Measurements from ENCODE around the gene LOC101059915.

Gene LOC101059915

DNA sequence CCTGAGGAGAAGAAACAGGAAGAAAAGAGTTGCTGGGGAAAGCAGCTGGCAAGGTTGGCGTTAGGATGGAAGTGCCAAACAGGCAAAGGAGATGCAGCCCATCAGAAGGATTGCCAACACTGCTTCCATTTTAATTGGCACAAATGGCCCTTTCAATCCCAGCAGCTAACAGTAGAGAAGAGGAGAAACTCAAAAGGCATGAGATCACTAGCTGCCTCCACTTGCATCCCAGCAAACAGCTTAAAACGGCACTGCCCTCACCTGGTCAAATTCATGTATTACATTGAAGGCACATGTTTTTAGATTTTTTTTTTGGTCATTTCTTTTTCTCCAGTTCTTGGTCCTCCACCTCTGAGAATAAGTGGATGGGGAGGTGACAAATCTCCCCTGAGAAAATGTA is 14.9 kb upstream of the LOC101059915 start:
- H3K4me1 ChIP-seq (ENCODE audit: control insufficient read depth, low read length): no peaks in the 10 kb centered on the region
- H4K20me1 ChIP-seq (ENCODE audit: control insufficient read depth, insufficient read depth, low read depth, low read length): no peaks in the 10 kb centered on the region
- no peak overlapping the region for H3K4me2 ChIP-seq (ENCODE audit: low read length)
- H3F3A ChIP-seq (ENCODE audit: control insufficient read depth, insufficient read depth): no peaks in the 10 kb centered on the region
- no peaks in the 10 kb centered on the region for H3K79me2 ChIP-seq (ENCODE audit: control insufficient read depth, low read length)
- H3K9me3 ChIP-seq (ENCODE audit: control insufficient read depth, insufficient read depth, low read length): no peaks in the 10 kb centered on the region
- no peaks in the 10 kb centered on the region for H3K9me2 ChIP-seq (replicated peaks; ENCODE audit: control insufficient read depth, low read length)
- no peak overlapping the region for H3K4me3 ChIP-seq (ENCODE audit: low read length)
- no peaks in the 10 kb centered on the region for H3K27me3 ChIP-seq (ENCODE audit: control insufficient read depth, low read length)
- no peak overlapping the region for H3K27ac ChIP-seq (ENCODE audit: low read depth, low read length)
- no peaks in the 10 kb centered on the region for H3K36me3 ChIP-seq (ENCODE audit: control insufficient read depth, low read length)
- TF ChIP-seq CTCF (IDR thresholded peaks at IDR 0.05; ENCODE audit: low read depth, low read length, poor library complexity, severe bottlenecking) (peak; percentile 59), EZH2phosphoT487 (IDR thresholded peaks at IDR 0.05; ENCODE audit: borderline replicate concordance, low read length) (no peak)

DNA sequence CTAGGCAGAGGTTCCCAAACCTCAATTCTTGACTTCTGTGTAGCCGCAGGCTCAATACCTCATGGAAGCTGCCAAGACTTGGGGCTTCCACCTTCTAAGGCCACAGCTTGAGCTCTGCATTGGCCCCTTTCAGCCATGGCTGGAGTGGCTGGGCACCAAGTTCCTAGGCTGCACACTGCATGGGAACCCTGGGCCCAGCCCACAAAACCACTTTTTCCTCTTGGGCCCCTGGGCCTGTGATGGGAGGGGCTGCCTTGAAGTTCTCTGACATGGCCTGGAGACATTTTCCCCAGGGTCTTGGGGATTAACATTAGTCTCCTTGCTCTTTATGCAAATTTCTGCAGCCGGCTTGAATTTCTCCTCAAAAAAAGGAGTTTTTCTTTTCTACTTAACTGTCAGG is 14.0 kb upstream of the LOC101059915 start:
- Histone ChIP-seq H3K4me2 (ENCODE audit: low read length) (no peak overlapping the region), H3K79me2 (ENCODE audit: control insufficient read depth, low read length) (no peaks in the 10 kb centered on the region)
- TF ChIP-seq EZH2phosphoT487 (IDR thresholded peaks at IDR 0.05; ENCODE audit: borderline replicate concordance, low read length): no peak
- no peak for TF ChIP-seq CTCF (IDR thresholded peaks at IDR 0.05; ENCODE audit: low read depth, low read length, poor library complexity, severe bottlenecking)

DNA sequence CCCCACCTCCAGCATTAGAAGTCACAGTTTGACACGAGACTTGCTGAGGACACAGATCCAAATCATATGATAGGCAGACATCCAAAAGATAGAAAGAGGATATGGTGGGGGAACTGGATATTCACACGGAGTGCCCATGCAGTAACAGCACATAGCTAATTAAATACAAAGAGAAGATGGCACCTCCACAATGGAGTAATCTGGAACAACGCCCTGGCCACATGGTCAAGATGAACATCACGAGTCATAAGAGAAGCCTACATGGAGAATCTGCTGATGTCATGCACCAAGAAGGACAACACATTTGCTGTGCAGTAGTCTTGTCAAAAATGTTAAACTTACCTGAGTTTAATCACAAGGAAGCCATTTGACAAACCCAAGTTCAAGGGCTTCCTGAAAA is 10.1 kb upstream of the LOC101059915 start:
- no peaks in the 10 kb centered on the region for H3K79me2 ChIP-seq (ENCODE audit: control insufficient read depth, low read length)
- H3K9me2 ChIP-seq (replicated peaks; ENCODE audit: control insufficient read depth, low read length): no peaks in the 10 kb centered on the region
- H4K20me1 ChIP-seq (ENCODE audit: control insufficient read depth, insufficient read depth, low read depth, low read length): no peaks in the 10 kb centered on the region
- no peaks in the 10 kb centered on the region for H3K4me1 ChIP-seq (ENCODE audit: control insufficient read depth, low read length)
- TF ChIP-seq CTCF (IDR thresholded peaks at IDR 0.05; ENCODE audit: low read depth, low read length, poor library complexity, severe bottlenecking) (no peak), EZH2phosphoT487 (IDR thresholded peaks at IDR 0.05; ENCODE audit: borderline replicate concordance, low read length) (no peak)
- H3F3A ChIP-seq (ENCODE audit: control insufficient read depth, insufficient read depth): no peaks in the 10 kb centered on the region
- H3K36me3 ChIP-seq (ENCODE audit: control insufficient read depth, low read length): no peaks in the 10 kb centered on the region
- no peak overlapping the region for H3K27ac ChIP-seq (ENCODE audit: low read depth, low read length)
- no peak overlapping the region for H3K4me2 ChIP-seq (ENCODE audit: low read length)
- no peak overlapping the region for H3K4me3 ChIP-seq (ENCODE audit: low read length)
- H3K27me3 ChIP-seq (ENCODE audit: control insufficient read depth, low read length): no peaks in the 10 kb centered on the region
- H3K9me3 ChIP-seq (ENCODE audit: control insufficient read depth, insufficient read depth, low read length): no peaks in the 10 kb centered on the region

More for the DNA sequence above, 14.0 kb upstream of the LOC101059915 start:
- no peaks in the 10 kb centered on the region for H3K9me2 ChIP-seq (replicated peaks; ENCODE audit: control insufficient read depth, low read length)
- H3K9me3 ChIP-seq (ENCODE audit: control insufficient read depth, insufficient read depth, low read length): no peaks in the 10 kb centered on the region
- no peaks in the 10 kb centered on the region for H3K4me1 ChIP-seq (ENCODE audit: control insufficient read depth, low read length)
- no peak overlapping the region for H3K4me3 ChIP-seq (ENCODE audit: low read length)
- no peak overlapping the region for H3K27ac ChIP-seq (ENCODE audit: low read depth, low read length)
- H3K27me3 ChIP-seq (ENCODE audit: control insufficient read depth, low read length): no peaks in the 10 kb centered on the region
- no peaks in the 10 kb centered on the region for H3F3A ChIP-seq (ENCODE audit: control insufficient read depth, insufficient read depth)
- no peaks in the 10 kb centered on the region for H4K20me1 ChIP-seq (ENCODE audit: control insufficient read depth, insufficient read depth, low read depth, low read length)
- no peaks in the 10 kb centered on the region for H3K36me3 ChIP-seq (ENCODE audit: control insufficient read depth, low read length)

- Histone ChIP-seq H3K9me2 (replicated peaks; ENCODE audit: control insufficient read depth, low read length) (no peaks in the 10 kb centered on the region), H3K79me2 (ENCODE audit: control insufficient read depth, low read length) (no peaks in the 10 kb centered on the region), H3F3A (ENCODE audit: control insufficient read depth, insufficient read depth) (no peaks in the 10 kb centered on the region), H3K27me3 (ENCODE audit: control insufficient read depth, low read length) (no peaks in the 10 kb centered on the region), H4K20me1 (ENCODE audit: control insufficient read depth, insufficient read depth, low read depth, low read length) (no peaks in the 10 kb centered on the region), H3K4me3 (ENCODE audit: low read length) (no peak overlapping the region), H3K4me2 (ENCODE audit: low read length) (no peak overlapping the region), H3K4me1 (ENCODE audit: control insufficient read depth, low read length) (no peaks in the 10 kb centered on the region), H3K27ac (ENCODE audit: low read depth, low read length) (no peak overlapping the region), H3K9me3 (ENCODE audit: control insufficient read depth, insufficient read depth, low read length) (no peaks in the 10 kb centered on the region), H3K36me3 (ENCODE audit: control insufficient read depth, low read length) (no peaks in the 10 kb centered on the region)
- TF ChIP-seq CTCF (IDR thresholded peaks at IDR 0.05; ENCODE audit: low read depth, low read length, poor library complexity, severe bottlenecking) (no peak), EZH2phosphoT487 (IDR thresholded peaks at IDR 0.05; ENCODE audit: borderline replicate concordance, low read length) (no peak)
Measured at GRCh38 chrX:71659342-71659741, 8.0 kb upstream of the LOC101059915 start.
